Stimulated activated CD8-positive, alpha-beta memory T cell treated with anti-CD3 and anti-CD28 coated beads, Interleukin-12 subunit alpha, Interleukin-12 subunit beta, amount 100 ng/mL, for 4 hours (primary cell): Measurements from ENCODE around the gene HOXB7.

Experiments
- DNase-seq: peaks from one replicate; pipeline ENCODE4 v3.0.0-alpha.2; 2020; ENCODE audit warnings: low read depth

The HOXB7 gene

DNA sequence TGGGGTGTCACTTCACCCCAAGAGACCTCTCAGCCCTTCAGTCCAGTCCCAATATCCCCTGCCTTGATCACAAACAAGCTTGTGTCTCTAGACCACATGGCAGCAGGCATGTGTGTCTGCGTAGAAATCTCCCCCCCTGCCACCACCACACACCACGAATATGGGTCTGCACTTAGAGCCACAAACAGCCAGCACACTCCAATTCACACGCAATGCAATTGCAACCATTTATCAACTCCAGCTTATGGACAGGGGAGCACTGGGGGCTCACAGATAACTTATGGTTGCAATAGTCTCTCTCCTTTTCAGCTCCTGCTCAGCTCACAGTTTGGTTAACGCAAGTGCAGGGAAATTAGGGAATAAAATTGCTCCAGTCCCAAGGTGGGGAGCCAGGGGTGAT, 12.8 kb upstream of the HOXB7 start:
- DNase-seq: no peak

DNA sequence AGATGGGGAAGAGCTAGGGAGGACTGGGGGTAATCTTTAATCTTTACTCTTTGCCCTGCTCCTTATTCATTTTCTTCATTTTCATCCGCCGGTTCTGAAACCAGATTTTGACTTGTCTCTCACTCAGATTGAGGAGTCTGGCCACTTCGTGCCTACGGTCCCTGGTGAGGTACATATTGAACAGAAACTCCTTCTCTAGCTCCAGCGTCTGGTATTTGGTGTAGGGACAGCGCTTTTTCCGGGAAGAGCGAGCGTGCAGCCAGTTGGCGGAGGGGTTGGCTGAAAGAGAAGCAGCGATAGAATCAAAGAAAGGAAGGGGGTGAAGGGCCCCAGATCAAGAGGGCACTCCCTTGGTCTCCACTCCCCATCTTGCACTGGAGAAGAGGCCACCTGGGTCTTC, 12.0 kb upstream of the HOXB7 start:
- no peak for DNase-seq

DNA sequence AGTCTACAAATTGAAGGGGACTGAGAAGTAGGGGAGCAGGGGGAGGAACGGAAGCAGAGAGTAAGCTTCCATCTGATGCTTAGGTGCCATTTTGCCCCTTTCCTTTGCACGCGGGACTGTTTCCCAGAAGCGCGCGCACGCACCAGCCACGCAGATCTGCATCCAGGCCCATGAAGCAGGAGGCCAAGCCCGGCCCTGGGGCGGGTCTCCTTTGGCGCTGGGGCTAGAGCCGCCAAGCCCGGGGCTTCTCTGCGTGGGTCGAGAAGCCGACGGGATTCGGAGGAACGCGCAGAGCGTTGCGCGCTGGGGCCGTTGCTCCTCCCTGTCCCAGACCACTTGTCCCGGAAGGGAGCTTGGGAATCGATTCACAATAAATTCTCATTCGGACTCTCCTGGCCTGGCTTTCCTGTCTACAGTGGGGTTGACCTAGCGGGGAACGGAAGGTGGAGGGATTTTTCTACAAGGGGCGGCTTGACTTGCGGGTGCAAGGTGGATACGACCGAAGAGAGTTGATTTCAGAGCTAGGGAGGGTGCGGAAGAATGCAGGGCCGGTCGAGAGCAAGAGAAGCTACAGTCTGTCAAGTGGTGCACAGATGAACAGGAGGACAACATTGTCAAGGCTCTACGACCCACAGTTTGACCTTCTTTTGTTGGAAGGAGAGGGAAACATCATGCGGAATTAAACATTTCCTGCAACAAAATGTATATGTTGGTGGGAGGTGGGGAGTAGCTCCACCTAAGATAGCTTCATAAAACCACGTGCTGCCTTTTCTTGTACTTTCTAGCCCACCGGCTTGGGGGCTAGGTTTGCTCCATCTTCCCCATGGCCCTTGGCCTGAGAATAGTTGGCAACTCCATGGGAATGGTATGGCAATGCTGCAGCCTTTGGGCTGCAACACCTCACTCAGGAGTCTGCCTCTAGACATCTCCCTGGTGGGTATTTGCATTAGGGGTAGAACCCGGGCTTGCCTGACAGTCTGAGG, 10.9 kb upstream of the HOXB7 start:
- DNase-seq: no peak

DNA sequence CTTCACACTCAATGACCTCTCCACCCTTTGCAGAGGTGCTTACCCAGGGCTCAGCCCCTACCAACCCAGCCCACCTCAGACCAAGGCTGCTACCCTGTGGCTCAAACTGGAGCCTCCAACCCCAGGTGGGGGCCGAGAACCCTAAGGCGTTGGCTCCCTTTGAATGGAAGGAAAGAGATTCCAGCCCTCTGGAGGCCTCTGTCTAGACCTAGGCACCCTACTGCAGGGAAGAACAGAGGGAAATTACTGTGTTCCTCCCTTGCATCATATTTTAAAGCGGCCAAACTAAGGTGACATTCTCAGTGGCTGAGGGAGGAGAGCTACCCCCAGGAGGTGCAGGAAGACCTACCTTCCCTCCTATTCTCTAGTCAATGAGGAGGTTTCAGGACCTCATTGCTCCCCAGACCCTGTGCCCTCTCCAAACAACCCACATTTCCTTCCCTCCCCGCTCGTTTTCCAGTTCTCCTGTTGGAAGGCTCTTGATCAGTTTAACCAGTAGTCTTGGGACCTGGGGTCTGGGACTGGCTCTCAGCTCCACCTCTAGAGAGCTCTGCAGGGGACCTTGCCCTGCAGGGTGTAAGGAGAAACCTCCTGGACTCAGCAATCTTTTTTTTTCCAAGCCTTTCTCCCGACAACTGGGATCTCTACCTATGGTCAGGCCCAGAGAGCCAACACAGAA, 9.8 kb upstream of the HOXB7 start:
- no peak for DNase-seq

DNA sequence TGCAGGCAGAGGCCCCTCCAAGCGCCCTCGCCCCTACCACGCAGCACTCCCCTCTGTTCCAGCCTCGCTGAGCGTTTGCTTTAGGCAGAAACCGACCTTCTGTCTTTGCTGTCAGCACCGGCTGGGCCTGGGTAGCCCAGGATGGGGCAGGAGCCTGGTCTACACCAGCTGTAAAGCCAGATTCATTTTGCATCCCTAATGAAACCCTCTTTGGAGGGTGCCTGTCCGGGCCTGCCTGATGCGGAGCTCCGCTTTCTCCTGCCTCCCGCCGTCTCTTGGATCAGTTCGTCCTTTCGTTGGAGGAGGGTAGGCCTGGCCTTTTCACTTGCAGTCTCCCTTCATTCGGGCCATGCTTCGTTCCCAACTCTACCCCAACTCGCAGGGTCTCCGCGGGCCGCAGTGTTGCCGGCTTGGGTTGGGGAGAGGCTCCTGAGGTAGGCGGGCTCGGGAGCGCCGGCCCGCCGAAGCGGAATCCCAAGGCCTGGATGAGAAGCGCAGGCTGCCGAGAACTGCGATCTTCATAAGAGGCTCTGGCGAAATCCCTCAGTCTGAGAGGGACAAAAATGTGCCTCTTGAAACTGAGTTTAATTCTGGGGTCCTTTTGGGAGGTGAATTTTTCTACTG, 9.1 kb upstream of the HOXB7 start:
- no peak for DNase-seq

DNA sequence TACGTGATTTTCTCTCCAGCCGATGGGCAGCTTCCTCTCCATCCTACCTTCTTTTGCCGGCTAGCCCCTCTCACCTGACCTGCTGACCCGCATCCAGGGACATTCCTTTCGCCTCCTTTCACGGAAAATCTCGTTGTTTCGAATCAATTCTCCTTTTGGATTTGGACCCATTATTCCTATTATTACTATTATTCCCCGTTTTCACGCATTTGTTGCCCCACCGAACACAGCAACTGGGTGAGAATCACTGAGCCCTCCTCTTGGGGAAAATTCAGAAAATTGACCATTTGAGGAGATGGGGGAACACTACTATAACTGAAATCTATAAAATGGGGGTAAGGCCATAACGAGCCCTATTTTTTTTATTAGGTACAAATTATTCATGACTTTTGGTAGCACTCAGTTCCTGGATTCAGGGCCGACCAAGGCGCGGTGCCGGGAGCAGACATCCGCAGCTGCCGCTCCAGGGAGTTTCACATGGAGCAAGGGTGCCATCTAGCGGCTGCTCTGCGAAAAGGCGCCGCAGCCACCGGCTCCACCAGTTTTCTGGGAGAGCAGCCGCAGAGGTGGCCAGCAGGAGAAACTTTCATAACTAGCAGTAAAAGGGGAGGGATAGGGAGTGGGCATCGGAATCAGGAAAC, 7.6 kb upstream of the HOXB7 start:
- peak; percentile 59 for DNase-seq

DNA sequence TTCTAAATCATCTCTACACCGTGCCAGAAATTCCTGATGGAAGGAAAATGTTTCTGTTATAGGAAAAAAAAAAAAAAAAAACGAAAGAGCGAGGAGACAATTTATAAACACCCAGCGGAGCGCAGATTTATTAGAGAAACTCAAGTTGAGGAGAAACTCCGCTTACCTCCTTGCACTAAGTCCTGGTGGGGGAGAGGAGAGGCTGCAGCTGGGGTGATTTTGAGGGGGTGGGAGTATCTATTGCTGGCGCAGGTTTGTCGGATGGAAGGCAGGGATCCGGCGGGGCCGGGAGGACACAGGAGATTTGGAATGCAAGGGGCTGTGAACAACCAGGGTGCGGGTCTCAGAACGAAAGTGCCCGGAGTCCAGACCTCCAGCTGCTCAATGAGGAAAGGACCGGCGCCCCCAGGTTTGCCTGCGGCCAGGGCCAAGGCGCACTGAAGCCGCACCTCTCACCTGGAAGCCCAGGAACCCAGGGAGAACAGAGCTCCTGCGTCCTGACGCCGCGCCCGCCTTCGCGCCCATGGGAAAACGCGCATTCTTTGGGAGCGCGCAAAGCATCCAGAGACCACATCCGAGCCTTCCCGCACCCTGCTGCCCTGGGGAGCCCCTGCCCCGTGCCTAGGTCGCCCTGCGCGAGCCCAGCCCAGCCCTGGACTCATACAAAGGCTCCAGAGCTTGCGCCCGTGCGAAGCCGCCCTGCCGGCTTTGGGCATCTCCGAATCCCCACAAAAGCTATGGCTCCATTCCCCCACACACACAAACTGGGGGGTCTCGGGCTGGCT, 6.8 kb upstream of the HOXB7 start:
- no peak for DNase-seq

DNA sequence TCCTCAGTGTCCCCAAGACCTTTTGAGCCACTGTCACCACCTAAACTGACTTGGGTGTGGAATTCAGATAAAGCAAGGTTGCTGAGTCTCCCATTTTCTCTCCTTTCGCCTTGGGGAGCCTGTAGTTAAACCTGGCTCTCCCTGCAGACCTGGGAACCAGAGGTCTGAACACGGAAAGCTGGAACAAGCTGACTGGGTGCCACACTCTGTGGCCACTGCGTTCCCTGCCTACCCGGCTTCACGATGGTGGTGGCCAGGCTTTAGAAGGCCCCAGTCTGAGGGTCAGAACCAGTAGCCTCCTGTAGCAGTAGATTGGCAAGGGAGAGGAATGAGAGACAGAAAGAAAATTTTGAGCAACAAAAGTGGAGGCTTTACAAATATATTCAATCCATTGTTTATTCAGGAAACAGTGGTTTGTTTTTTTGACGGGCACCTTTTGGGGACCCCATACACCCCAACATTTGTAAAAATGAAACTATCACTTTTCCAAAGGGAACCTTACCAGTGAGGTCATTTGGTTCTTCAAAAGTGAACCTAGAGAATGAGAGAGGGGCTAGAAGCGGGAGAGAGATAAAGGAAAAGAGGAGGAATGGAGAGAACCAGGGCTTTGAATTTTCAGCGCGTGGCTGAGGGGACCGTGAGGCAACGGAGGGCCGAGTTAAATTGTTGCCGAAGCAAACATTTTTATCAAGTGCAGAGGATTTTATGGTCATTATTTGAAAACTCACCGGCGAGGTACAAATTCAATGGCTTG, 6.1 kb upstream of the HOXB7 start:
- no peak for DNase-seq

DNA sequence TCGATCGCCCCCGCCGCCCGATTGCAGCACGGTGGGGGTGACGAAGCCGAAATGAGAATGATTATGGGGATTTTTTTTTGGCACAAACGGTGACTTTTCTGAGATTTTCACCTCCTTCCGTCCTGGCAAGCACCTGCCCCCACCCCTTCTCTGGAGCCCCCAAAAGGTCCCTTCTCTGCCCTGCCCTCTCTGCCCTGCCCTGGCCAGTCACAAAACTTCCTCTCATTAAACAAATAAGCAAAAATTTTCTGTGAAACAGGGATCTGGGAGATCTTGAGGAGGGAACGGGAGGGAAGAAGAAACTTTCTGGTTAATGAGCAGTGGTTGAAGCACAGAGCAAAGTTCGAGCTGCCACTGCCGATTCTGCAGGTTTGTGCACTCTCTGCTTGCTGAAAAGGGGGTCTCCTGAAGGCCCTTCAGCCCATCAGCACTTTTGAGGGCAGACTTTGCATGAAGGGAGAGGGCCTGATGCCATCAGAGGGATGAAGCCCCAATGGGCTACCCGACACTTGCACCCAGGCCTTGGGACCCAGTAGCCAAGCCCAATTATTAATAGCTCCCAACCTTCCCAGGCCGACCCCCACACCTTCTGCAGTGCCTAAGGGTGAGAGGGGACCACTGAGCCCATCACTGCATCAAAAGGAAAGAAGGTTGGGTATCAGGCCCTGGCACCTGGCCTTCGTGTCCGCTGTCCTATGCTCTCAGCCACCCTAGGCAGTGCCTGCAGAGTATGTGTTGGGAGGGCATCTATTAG, 5.3 kb upstream of the HOXB7 start:
- no peak for DNase-seq

DNA sequence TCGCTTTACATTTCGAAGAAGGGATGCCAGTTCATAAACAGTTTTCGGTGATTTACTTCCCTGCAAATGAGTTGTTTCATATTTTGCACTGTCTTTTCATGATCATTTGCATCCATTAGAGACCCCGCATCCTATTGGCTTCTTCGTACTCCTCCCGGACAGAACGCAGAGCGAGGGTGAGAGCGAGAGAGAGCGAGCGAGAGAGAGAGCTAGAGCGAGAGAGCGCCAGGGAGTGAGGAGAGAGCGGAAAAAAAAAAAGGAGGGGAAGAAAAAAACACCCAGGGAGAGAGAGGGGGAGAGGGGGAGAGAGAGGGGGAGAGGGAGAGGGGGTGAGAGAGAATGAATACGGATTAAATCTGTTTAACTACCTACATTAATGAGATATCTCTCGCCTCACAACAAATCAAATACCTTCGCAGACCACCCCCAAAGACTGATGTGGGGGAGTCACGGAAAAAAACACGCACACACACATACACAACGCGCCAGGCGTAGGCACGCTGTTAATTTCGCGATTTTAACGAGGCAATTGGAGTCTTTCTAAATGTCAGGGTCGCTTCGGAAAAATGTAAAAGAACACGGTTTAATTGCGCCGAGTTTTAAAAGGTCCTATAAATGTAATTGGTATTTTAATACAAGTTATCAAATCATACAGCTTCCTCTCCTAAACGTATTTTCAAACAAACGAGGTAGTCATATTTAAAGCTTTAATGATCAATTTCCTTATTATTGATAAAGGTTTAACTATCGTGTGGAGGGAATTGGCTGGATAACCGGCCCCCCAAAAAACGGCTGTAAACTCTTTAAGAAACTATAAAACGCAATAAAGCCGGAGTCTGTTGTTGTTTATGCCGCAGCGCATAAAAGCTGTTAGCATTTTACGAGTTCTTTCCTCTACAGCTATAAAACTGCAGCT, 4.5 kb upstream of the HOXB7 start, which contains the start of gene HOXB8:
TSS of gene HOXB8 (minus strand) at position 246 of the 916 bp plus-strand sequence. CDS start 588 bp downstream, outside the sequence.
- DNase-seq: no peak

DNA sequence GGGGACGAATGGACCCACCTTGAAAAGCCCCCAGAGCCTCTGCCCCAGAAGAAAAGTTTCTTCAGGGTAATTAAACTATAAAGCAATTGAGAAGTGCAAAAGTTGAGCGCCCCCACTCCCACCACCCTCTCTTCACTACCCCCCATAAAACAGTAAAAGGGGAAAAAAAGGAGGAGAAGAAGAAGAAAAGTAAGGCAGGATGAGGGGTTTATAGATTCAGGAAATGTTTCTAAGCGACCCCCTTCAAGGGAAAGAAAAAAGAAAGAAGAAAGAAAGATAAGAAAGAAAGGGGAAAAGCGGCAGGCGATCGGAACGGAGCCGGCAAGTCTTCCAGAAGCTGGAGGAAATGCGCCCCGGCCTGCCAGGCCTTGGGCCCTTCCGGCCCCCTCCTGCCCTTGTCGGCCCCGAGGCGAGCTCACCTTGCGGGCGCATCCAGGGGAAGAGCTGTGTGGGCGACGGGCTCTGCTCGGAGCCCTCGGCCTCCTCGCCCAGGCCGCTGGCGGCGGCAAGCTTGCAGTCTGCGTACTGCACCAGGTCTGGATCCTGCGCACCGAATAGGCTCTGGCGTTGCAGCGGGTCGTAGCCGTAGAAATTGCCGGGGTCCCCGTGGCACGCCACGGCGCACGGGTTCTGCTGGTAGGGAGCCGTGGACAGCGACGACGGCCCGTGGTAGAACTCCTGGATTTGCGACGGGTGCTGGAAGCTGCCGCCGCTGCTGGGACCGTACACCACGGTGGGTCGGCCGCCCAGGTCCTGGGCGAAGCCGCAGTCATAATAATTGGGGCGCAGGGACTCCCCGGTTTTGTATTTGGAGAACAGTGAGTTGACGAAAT, 3.3 kb upstream of the HOXB7 start:
- DNase-seq: no peak

DNA sequence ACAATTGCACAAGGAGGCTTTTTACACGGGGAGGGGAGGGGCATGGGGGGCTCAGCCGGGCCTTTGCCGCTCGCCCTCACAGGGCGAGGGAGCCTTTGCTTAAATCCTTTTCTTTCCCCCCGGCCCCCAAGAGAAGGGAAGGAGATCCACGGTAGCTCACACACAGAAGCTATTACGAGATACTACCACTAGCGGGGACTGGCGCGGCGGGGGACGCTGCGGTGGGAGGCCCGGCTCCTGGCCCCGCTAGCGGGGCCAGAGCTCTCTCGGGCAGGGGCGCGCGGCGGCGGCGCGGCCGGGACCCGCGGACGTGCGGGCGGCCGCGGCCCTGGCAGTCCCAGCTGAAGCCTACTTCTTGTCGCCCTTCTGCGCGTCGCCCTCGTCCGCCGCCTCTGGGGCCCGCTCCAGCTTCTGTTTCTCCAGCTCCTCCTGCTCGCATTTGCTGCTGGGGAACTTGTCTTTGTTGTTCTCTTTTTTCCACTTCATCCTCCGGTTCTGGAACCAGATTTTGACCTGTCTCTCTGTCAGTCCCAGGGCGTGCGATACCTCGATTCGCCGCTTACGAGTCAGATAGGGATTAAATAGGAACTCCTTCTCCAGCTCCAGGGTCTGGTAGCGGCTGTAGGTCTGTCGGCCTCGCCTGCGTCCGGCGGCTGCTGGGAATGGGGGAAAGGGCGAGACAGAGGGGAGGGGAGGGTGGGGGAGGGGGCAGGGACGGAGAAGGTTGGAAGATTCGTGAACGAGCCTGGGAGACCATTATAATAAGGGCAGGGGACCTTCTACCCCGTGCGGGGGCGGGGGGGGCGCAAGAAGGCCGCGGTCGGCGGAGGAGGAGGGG, 2.3 kb upstream of the HOXB7 start:
- no peak for DNase-seq

DNA sequence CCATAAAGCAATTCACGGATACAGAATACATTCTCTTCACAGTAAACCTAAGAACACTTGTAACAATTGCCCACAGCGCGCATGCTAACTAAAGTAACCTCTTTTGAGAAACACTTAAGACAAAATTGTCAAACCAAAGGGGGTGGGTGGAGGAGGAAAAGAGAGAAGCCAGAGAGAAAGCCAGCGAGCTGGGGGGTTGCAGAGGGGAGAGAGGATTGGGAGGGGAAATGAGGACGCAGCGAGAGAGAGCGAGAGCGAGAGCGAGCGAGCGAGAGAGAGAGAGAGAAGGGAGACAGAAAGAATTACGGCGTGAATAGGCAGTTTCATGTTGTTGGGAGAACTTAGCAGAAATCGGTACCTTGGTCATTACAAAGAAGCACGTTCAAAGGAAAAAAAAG, 1.6 kb upstream of the HOXB7 start:
- DNase-seq: no peak

DNA sequence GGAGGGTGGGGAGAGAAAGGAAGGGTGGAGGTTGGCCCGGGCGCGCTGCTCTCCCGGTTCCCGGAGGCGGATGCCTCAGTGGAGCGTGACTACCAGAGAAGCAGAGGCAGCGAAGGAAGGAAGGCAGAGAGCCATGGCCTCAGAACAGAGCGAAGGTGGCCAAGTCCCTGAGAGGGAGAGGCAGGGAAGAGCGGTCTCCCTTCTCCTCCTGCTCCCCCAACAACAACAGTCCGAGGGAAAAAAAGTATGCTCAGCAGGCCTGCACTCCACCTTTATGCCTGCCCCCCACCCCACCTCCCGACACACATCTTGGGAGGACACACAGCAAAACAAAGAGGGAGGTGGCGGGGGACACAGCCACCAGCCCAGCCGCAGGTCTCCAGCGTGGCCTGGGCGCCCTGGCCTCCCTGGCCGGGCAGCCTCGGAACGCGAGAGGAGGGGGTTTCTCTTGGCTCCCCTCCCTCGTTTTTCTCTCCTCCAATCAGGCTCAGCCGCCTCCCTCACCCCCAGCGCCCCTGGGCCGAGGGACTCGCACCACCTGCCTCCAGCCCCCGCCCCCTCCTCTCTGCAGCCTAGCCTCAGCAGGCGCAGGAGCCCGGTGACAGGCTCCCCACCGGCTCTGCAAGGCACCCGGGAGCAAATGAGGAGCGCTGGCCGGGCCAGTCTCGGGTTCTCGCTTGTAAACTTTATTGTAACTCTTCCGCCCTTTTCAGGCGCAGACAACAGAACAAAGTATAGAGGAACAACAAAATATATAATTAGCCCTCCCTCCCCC, 1.1 kb upstream of the HOXB7 start:
- no peak for DNase-seq

DNA sequence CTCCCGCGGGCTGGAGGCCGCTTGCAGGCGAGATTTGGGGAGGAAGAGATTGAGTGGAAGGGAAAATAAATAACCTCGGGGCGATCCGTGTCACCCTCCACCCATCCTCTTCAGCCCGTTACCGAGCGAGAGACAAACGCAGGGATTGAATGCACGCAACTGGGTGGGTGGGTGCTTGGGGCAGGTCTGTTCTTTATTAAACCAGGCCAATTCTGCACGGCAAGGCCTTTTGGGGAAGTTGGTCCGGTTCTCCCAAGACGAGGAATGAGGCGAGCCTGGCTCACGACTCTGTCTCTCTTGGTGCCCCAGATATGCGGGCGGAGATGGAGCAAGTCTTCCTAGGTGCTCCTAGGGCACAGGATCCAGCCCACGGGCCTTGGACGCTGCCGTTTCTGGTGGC, 396 bp upstream of the HOXB7 start:
- no peak for DNase-seq

DNA sequence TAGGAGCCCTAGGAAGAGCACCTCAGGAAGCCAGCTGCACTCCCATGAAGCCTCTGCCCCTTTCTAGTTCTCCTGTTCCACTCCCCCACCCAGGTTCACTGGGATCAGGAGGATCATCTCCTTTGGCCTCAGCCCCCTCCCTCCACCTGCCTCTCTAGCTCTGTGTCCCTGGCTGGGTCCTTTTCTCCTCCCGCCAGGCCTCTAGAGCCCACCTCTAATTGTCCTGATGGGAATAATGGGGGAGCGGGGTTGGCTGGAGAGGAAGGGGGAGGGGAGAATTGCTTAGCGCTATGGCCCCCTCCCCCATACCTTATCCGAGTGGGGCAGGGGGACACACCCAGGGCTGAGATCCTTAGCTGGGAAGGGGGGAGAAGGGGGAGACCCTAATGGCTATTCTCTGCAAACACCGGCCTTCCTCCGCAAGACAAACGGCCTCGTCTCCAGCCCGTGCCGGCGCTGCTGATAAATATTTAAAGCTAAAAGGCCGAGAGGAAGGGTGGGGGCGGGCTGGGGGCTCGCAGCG, 997 bp downstream of the HOXB7 start:
- DNase-seq: no peak
